Vagina (tissue), 2 donors: ENCODE results near the gene ANAPC4.

Source experiments
- POLR2A ChIP-seq, 2 donors: fragments of 450-650 bp; IDR thresholded peaks; one replicate each; pipeline ENCODE4 v1.6.1; 2017; ENCODE audit warnings: antibody characterized with exemption in 2 of 2, mild to moderate bottlenecking in 2 of 2, moderate library complexity in 2 of 2
- POLR2AphosphoS5 ChIP-seq, 2 donors: sonication (generic); formaldehyde crosslinking; IDR thresholded peaks; one replicate each; pipeline ENCODE4 v1.9.0; 2017; ENCODE audit warnings: antibody characterized with exemption in 2 of 2, mild to moderate bottlenecking in 2 of 2, low read depth in 1 of 2; ENCODE audit not compliant: insufficient read depth in 1 of 2
- TF ChIP-seq, protein P1 (sequence below), 3 experiments: fragments of 450-650 bp in 2 of 3; fragments of 200-600 bp in 1 of 3; sonication (generic) in 1 of 3; IDR thresholded peaks; one replicate each; pipeline ENCODE4 v1.5.1; 2017 to 2019; ENCODE audit warnings: antibody characterized with exemption in 3 of 3, mild to moderate bottlenecking in 2 of 3, moderate library complexity in 2 of 3

DNA sequence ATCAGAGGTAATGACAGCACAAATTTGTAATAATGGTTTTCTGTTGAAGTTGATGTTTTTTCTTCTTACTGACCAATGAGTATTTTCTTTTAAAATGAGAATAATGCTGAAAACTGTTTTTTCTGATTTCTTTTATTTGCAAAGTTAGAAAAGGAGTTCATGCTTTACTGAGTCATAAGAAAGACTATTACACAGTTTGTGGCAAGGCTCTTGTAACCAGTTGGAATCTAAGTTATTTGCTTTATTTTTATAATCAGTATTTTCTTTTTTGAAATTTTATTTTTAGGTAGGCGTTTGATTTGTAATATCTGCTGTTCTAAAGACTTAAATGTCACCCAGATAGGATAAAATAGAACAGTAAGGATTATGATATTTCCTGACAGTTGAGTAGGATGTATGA is 25.5 kb downstream of the ANAPC4 start:
- TF ChIP-seq, protein P1, sequence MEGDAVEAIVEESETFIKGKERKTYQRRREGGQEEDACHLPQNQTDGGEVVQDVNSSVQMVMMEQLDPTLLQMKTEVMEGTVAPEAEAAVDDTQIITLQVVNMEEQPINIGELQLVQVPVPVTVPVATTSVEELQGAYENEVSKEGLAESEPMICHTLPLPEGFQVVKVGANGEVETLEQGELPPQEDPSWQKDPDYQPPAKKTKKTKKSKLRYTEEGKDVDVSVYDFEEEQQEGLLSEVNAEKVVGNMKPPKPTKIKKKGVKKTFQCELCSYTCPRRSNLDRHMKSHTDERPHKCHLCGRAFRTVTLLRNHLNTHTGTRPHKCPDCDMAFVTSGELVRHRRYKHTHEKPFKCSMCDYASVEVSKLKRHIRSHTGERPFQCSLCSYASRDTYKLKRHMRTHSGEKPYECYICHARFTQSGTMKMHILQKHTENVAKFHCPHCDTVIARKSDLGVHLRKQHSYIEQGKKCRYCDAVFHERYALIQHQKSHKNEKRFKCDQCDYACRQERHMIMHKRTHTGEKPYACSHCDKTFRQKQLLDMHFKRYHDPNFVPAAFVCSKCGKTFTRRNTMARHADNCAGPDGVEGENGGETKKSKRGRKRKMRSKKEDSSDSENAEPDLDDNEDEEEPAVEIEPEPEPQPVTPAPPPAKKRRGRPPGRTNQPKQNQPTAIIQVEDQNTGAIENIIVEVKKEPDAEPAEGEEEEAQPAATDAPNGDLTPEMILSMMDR (IDR thresholded peaks at IDR 0.05), result no peak
- TF ChIP-seq POLR2A (IDR thresholded peaks at IDR 0.05), result no peak
- TF ChIP-seq POLR2AphosphoS5 (IDR thresholded peaks at IDR 0.05; ENCODE audit: insufficient read depth in 1 of 2, low read depth in 1 of 2), result no peak
